ENCODE data around the gene PAOX. TPM values are rescaled to one million over a fixed set of nuclear protein-coding genes. Genes with fewer than 3 reads are reported as not detected.
"Not testable (repeated sequence)": the region's sequence is repeated elsewhere in the genome, so short reads cannot be mapped to it uniquely, and the experiment has no call there.

Gene PAOX
- total and polyA plus RNA-seq, 2 of the 4 experiments (the other 2 are of a cell fraction): 3.8 to 4.5 TPM

GRCh38 chr10:133414401-133414800 lies 35.3 kb downstream of the PAOX start:
- H2BK20ac ChIP-seq (ENCODE audit: low read depth, low read length); H4K5ac ChIP-seq (ENCODE audit: low read depth, low read length); in situ Hi-C loops (cut with MboI; ENCODE audit: low sequenced_read_pairs); H4K91ac ChIP-seq (ENCODE audit: insufficient read depth, low read depth, low read length); CTCF ChIA-PET; ATAC-seq (ENCODE audit: low read depth); H3K14ac ChIP-seq (replicated peaks; ENCODE audit: low read depth, low read length); H3K9me1 ChIP-seq (ENCODE audit: insufficient read depth, low read length); H4K8ac ChIP-seq (ENCODE audit: low read depth in 2 of 2, low read length in 2 of 2); H3K56ac ChIP-seq (ENCODE audit: extremely low read depth, insufficient read depth, low read length); H2AK5ac ChIP-seq (ENCODE audit: low read depth, low read length); H3K4ac ChIP-seq (ENCODE audit: low read depth, low read length); H2BK15ac ChIP-seq (ENCODE audit: low read depth, low read length); H2BK5ac ChIP-seq (ENCODE audit: low read depth, low read length, poor library complexity, severe bottlenecking); H2BK120ac ChIP-seq (ENCODE audit: low read depth, low read length); H3K27me3 ChIP-seq (ENCODE audit: control insufficient read depth, insufficient read depth, low read length); POLR2A ChIA-PET (ENCODE audit: unreplicated experiment); H3K27ac ChIP-seq (ENCODE audit: insufficient read depth, low read length); H2AFZ ChIP-seq (replicated peaks; ENCODE audit: low read length, poor library complexity); intact Hi-C loops (cut with micrococcal nuclease); H2AK9ac ChIP-seq (replicated peaks; ENCODE audit: low read depth, low read length, poor library complexity); H3K9ac ChIP-seq (ENCODE audit: low read depth, low read length); H3K18ac ChIP-seq (ENCODE audit: low read depth, low read length); H3K4me1 ChIP-seq (ENCODE audit: control insufficient read depth, insufficient read depth, low read length); BruUV-seq (replicated peaks); dilution Hi-C loops (cut with HindIII; ENCODE audit: low sequenced_read_pairs, unreplicated experiment); H3K4me3 ChIP-seq (ENCODE audit: insufficient read depth, low read depth, low read length); H3K4me2 ChIP-seq (ENCODE audit: low read depth, low read length); H4K20me1 ChIP-seq (ENCODE audit: insufficient read depth, low read length); DNase-seq; H3K23ac ChIP-seq (ENCODE audit: low read depth, low read length); H3K9me3 ChIP-seq (ENCODE audit: control insufficient read depth, insufficient read depth, low read length): not testable (repeated sequence)
- 92% methylated on average over 4 of the region's 23 CpGs; no CpG with 5 or more reads in 1 of the 2 experiments for WGBS, 2 experiments (ENCODE audit: extremely low coverage in 2 of 2, insufficient read length in 1 of 2)
- peaks cover 9 to 20% of the 10 kb centered on the region in 2 experiments; a peak in 3 of 4 replicates for H3K79me1 ChIP-seq (ENCODE audit: low read depth in 1 of 2, low read length in 2 of 2)
- peaks cover 27% of the 10 kb centered on the region for H3K36me3 ChIP-seq (ENCODE audit: control insufficient read depth, insufficient read depth, low read length)
